Measurements from ENCODE around the gene CCL4.

CCL4 gene

GRCh38 chr17:36123431-36123830 lies 19.8 kb downstream of the CCL4 start:
- Histone ChIP-seq H3K36me3 (ENCODE audit: control insufficient read depth, low read length) (no peaks in the 10 kb centered on the region; the same call in 1 of the 2 replicates), H3K4me1 (ENCODE audit: control insufficient read depth, low read length) (peaks cover 20% of the 10 kb centered on the region), H4K20me1 (ENCODE audit: control insufficient read depth, insufficient read depth, low read depth, low read length) (no peaks in the 10 kb centered on the region), H3K4me2 (ENCODE audit: low read length) (no peak overlapping the region), H3K9me3 (ENCODE audit: control insufficient read depth, insufficient read depth, low read length) (peaks cover 29% of the 10 kb centered on the region), H3F3A (ENCODE audit: control insufficient read depth, insufficient read depth) (peaks cover 6% of the 10 kb centered on the region; the same call in 1 of the 2 replicates), H3K27ac (ENCODE audit: low read depth, low read length) (no peak overlapping the region), H3K27me3 (ENCODE audit: control insufficient read depth, low read length) (peaks cover 34% of the 10 kb centered on the region), H3K9me2 (replicated peaks; ENCODE audit: control insufficient read depth, low read length) (no peaks in the 10 kb centered on the region), H3K79me2 (ENCODE audit: control insufficient read depth, low read length) (no peaks in the 10 kb centered on the region), H3K4me3 (ENCODE audit: low read length) (no peak overlapping the region)
- no peak for TF ChIP-seq EZH2phosphoT487 (IDR thresholded peaks at IDR 0.05; ENCODE audit: borderline replicate concordance, low read length)
- no peak for TF ChIP-seq CTCF (IDR thresholded peaks at IDR 0.05; ENCODE audit: low read depth, low read length, poor library complexity, severe bottlenecking)

GRCh38 chr17:36124879-36125824 lies 21.5 kb downstream of the CCL4 start:
- Histone ChIP-seq H3K79me2 (ENCODE audit: control insufficient read depth, low read length) (no peaks in the 10 kb centered on the region), H3K9me3 (ENCODE audit: control insufficient read depth, insufficient read depth, low read length) (peaks cover 29% of the 10 kb centered on the region), H4K20me1 (ENCODE audit: control insufficient read depth, insufficient read depth, low read depth, low read length) (no peaks in the 10 kb centered on the region; the same call in 1 of the 2 replicates), H3K36me3 (ENCODE audit: control insufficient read depth, low read length) (no peaks in the 10 kb centered on the region; the same call in 1 of the 2 replicates), H3K4me3 (ENCODE audit: low read length) (no peak overlapping the region), H3K9me2 (replicated peaks; ENCODE audit: control insufficient read depth, low read length) (no peaks in the 10 kb centered on the region), H3K27me3 (ENCODE audit: control insufficient read depth, low read length) (peaks cover 39% of the 10 kb centered on the region), H3K27ac (ENCODE audit: low read depth, low read length) (no peak overlapping the region), H3K4me1 (ENCODE audit: control insufficient read depth, low read length) (peaks cover 27% of the 10 kb centered on the region), H3F3A (ENCODE audit: control insufficient read depth, insufficient read depth) (peaks cover 6% of the 10 kb centered on the region; the same call in 1 of the 2 replicates), H3K4me2 (ENCODE audit: low read length) (no peak overlapping the region)
- TF ChIP-seq CTCF (IDR thresholded peaks at IDR 0.05; ENCODE audit: low read depth, low read length, poor library complexity, severe bottlenecking) (no peak), EZH2phosphoT487 (IDR thresholded peaks at IDR 0.05; ENCODE audit: borderline replicate concordance, low read length) (no peak)

GRCh38 chr17:36127199-36127893 lies 23.7 kb downstream of the CCL4 start:
- H3F3A ChIP-seq (ENCODE audit: control insufficient read depth, insufficient read depth), result peaks cover 6% of the 10 kb centered on the region; the same call in 1 of the 2 replicates
- no peaks in the 10 kb centered on the region; the same call in 1 of the 2 replicates for H4K20me1 ChIP-seq (ENCODE audit: control insufficient read depth, insufficient read depth, low read depth, low read length)
- H3K4me3 ChIP-seq (ENCODE audit: low read length), result peak overlapping the region; percentile 43
- no peaks in the 10 kb centered on the region for H3K9me2 ChIP-seq (replicated peaks; ENCODE audit: control insufficient read depth, low read length)
- H3K27me3 ChIP-seq (ENCODE audit: control insufficient read depth, low read length), result peaks cover 48% of the 10 kb centered on the region
- peaks cover 28% of the 10 kb centered on the region for H3K4me1 ChIP-seq (ENCODE audit: control insufficient read depth, low read length)
- H3K4me2 ChIP-seq (ENCODE audit: low read length), result peak overlapping the region; percentile 61
- H3K36me3 ChIP-seq (ENCODE audit: control insufficient read depth, low read length), result no peaks in the 10 kb centered on the region; the same call in 1 of the 2 replicates
- peaks cover 29% of the 10 kb centered on the region for H3K9me3 ChIP-seq (ENCODE audit: control insufficient read depth, insufficient read depth, low read length)
- H3K79me2 ChIP-seq (ENCODE audit: control insufficient read depth, low read length), result no peaks in the 10 kb centered on the region
- H3K27ac ChIP-seq (ENCODE audit: low read depth, low read length), result peak overlapping the region; percentile 30
- TF ChIP-seq EZH2phosphoT487 (IDR thresholded peaks at IDR 0.05; ENCODE audit: borderline replicate concordance, low read length), result no peak
- TF ChIP-seq CTCF (IDR thresholded peaks at IDR 0.05; ENCODE audit: low read depth, low read length, poor library complexity, severe bottlenecking), result no peak

All from DOHH2 (cell line).